NCI-H345 (cell line): ENCODE measurements around the gene TRIM73.
"Not testable (repeated sequence)": the region's sequence is repeated elsewhere in the genome, so short reads cannot be mapped to it uniquely, and the experiment has no call there.

Experiments used
- DNase-seq: peaks from one replicate; lab custom pipeline; 2025; lab: John Stamatoyannopoulos, UW

TRIM73 gene

DNA sequence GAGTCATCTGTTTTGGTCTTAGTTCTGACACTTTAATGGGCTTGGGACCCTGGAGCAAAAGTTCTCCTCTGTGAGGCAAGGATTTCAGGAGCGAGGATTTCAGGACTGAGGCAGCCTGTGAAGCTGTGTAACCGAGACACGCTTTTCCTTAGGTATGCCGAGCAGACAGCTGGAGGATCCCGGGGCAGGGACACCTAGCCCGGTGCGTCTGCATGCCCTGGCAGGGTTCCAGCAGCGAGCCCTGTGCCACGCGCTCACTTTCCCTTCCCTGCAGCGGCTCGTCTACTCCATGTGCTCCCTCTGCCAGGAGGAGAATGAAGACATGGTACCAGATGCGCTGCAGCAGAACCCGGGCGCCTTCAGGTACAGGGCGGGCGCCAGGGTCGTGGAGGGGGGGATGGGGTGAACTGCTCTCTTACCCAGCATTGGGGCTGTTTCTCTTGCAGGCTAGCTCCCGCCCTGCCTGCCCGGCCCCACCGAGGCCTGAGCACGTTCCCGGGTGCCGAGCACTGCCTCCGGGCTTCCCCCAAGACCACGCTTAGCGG, 20.5 kb downstream of the TRIM73 start:
- DNase-seq = not testable (repeated sequence)

GRCh38 chr7:75416787-75417186, 21.4 kb downstream of the TRIM73 start:
- not testable (repeated sequence) for DNase-seq

DNA sequence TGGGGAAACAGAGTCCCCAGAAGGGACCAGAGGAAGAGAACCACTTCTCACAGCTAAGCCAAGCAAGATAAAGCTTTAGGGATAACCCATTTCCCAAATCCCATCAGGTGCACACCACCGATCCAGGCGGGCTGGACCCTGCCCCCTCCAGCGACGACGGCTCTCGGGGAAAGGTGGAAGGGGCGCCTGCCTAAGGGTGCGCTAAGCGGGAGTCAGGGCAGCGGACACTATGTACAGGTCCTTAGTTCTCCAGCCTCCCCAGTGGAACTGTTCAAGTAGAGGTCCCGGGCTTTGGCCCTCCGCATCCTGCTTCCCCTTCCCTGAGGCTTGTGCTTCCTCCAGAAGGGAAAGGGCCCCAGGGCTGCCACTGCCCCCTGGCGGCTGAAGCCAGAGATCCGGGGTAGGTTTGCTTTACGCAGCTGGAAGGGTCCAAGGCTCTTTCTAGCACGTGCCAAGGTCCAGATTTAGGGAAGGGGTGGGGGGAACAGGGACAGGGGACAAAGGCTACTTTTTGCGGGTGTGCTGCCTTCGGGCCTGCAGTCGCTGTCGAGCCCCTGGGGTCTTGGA, 22.9 kb downstream of the TRIM73 start:
- DNase-seq = not testable (repeated sequence)

DNA sequence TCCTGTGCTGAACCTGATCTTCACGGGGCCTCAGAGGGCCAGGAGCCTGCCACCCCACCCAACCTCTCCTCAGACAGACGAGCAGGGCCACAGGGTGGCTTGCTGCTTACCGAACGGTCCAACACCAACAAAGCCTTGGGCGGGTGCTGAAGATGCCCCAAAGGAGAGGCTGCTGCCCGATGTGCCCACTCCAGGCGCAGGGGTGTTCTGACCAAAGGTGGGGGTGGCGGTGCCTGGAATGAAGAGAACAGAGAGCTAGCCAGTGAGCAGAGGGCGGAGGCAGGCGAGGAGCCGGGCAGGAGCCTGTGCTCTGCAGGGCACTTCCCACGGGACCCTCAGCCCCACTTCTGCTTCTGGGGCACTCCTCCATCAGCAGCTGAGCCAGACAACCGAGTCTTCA, 23.8 kb downstream of the TRIM73 start:
- not testable (repeated sequence) for DNase-seq

DNA sequence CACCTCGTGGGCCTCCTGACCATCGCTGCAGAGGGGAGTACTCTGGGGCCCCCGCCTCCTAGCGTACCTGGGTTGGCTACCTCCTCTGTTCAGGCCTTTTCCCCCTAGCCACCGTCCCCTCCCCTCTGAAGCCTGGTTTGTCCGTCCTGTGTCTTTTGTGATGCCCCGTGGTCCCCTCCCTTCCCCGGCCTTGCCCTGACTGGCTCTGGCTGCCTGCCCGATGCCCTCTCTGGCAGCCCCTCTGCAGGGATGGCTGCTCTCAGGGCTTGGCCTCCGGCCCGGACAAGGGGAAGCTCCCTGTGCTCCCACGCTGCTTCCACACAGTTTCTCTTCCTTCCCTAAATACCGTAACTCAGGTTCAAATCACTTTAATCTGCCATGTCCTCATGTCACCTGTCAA, 24.3 kb downstream of the TRIM73 start:
- not testable (repeated sequence) for DNase-seq

DNA sequence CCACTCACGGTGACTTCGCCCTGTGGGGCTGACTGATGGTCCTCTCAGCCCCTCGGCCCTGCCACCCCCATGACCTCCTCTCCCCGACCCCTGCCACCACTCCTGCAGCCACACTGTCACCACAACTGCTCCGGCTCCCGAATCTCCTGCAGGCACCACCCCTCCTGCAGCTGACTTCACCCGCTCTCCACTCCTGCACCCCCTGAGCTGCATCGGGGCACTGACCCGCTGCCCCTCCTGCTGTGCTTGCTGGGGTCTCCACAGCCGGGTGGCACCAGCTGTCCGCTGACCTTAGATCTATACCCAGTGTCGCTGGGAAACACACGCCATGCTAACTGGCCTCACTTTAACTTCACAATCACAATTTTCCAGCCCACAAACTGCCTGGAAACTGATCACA, 24.7 kb downstream of the TRIM73 start:
- DNase-seq = not testable (repeated sequence)

- not testable (repeated sequence) for DNase-seq
Measured at GRCh38 chr7:75421798-75422710, 26.6 kb downstream of the TRIM73 start.

- not testable (repeated sequence) for DNase-seq
Measured at GRCh38 chr7:75423481-75423880, 28.1 kb downstream of the TRIM73 start.

GRCh38 chr7:75439000-75439399, 43.6 kb downstream of the TRIM73 start:
- not testable (repeated sequence) for DNase-seq

GRCh38 chr7:75442101-75442464, 46.7 kb downstream of the TRIM73 start:
- not testable (repeated sequence) for DNase-seq

GRCh38 chr7:75442465-75443111, 47.2 kb downstream of the TRIM73 start:
- DNase-seq = not testable (repeated sequence)

GRCh38 chr7:75449946-75450345, 54.5 kb downstream of the TRIM73 start:
- not testable (repeated sequence) for DNase-seq

GRCh38 chr7:75452494-75452955, 57.1 kb downstream of the TRIM73 start:
- DNase-seq = not testable (repeated sequence)
